ENCODE results near the gene GTF2A1L. TPM values are rescaled to one million over a fixed set of nuclear protein-coding genes. Genes with fewer than 3 reads are reported as not detected.
"Not testable (repeated sequence)": the region's sequence is repeated elsewhere in the genome, so short reads cannot be mapped to it uniquely, and the experiment has no call there.

Gene GTF2A1L
- total RNA-seq, 4 donors from 2014 or later = 0.67 to 4.2 TPM; not detected in 2

- H3K27me3 ChIP-seq = no peaks in the 10 kb centered on the region
- H3K27ac ChIP-seq = no peak overlapping the region
- intact Hi-C loops (cut with DNase I) = loop anchor here (10.0 kb wide), 1 partner anchor 123 kb away; no protein-coding TSS in a partner anchor
- H3K4me1 ChIP-seq = no peaks in the 10 kb centered on the region
- peak; percentile 44 to 52 for DNase-seq
- no peaks in the 10 kb centered on the region for H3K9me3 ChIP-seq
- no peak overlapping the region for H3K4me3 ChIP-seq (replicated peaks in 1 of 3)
- TF ChIP-seq CTCF (IDR thresholded peaks at IDR 0.05) (peak in 4 of 6 experiments; percentile 20 to 45 (median 34)), POLR2A (IDR thresholded peaks at IDR 0.05) (no peak)
- H3K36me3 ChIP-seq = no peaks in the 10 kb centered on the region
- 45 to 52% methylated on average over 7 of the region's 7 CpGs for WGBS, 2 donors
These were observed 16.3 kb upstream of the GTF2A1L start for GRCh38 chr2:48601349-48601748.

- Histone ChIP-seq H3K27ac (no peak overlapping the region), H3K9me3 (no peaks in the 10 kb centered on the region), H3K27me3 (no peaks in the 10 kb centered on the region), H3K4me3 (replicated peaks in 1 of 3) (no peak overlapping the region), H3K4me1 (no peaks in the 10 kb centered on the region), H3K36me3 (no peaks in the 10 kb centered on the region)
- intact Hi-C loops (cut with DNase I) = loop anchor here (10.0 kb wide), 1 partner anchor 119 kb away; no protein-coding TSS in a partner anchor
- TF ChIP-seq CTCF (IDR thresholded peaks at IDR 0.05) (no peak), POLR2A (IDR thresholded peaks at IDR 0.05) (no peak)
- no peak for DNase-seq
- 89 to 93% methylated on average over 5 of the region's 5 CpGs for WGBS, 2 donors
These were observed 12.0 kb upstream of the GTF2A1L start for GRCh38 chr2:48605482-48606175.

- Histone ChIP-seq H3K4me1 (no peaks in the 10 kb centered on the region), H3K4me3 (replicated peaks in 1 of 3) (no peak overlapping the region), H3K27ac (no peak overlapping the region), H3K9me3 (no peaks in the 10 kb centered on the region), H3K36me3 (no peaks in the 10 kb centered on the region), H3K27me3 (no peaks in the 10 kb centered on the region)
- DNase-seq = no peak
- intact Hi-C loops (cut with DNase I) = loop anchor here (10.0 kb wide), 1 partner anchor 117 kb away; no protein-coding TSS in a partner anchor
- WGBS, 2 donors = 68 to 74% methylated on average over 10 of the region's 10 CpGs
- no peak for TF ChIP-seq POLR2A (IDR thresholded peaks at IDR 0.05)
- no peak for TF ChIP-seq CTCF (IDR thresholded peaks at IDR 0.05)
These were observed 10.2 kb upstream of the GTF2A1L start for GRCh38 chr2:48607307-48608014.

GRCh38 chr2:48613211-48613610 lies 4.4 kb upstream of the GTF2A1L start:
- H3K4me1 ChIP-seq = no peaks in the 10 kb centered on the region
- H3K27me3 ChIP-seq = no peaks in the 10 kb centered on the region
- no peak overlapping the region for H3K4me3 ChIP-seq (replicated peaks in 1 of 3)
- H3K36me3 ChIP-seq = no peaks in the 10 kb centered on the region
- DNase-seq = no peak
- TF ChIP-seq POLR2A (IDR thresholded peaks at IDR 0.05) (no peak), CTCF (IDR thresholded peaks at IDR 0.05) (no peak)
- H3K9me3 ChIP-seq = no peaks in the 10 kb centered on the region
- WGBS, 2 donors = 90 to 92% methylated on average over 2 of the region's 2 CpGs
- intact Hi-C loops (cut with DNase I) = no loop called here
- no peak overlapping the region for H3K27ac ChIP-seq

- DNase-seq; H3K27ac ChIP-seq; intact Hi-C loops (cut with DNase I); H3K9me3 ChIP-seq; H3K36me3 ChIP-seq; H3K27me3 ChIP-seq; H3K4me1 ChIP-seq; H3K4me3 ChIP-seq (replicated peaks in 1 of 3): not testable (repeated sequence)
- 96% methylated on average over 5 of the region's 35 CpGs; no CpG with 5 or more reads in 1 of the 2 donors for WGBS, 2 donors
These were observed 3.1 kb upstream of the GTF2A1L start for GRCh38 chr2:48614581-48614980.

Data from thyroid gland (tissue), 4 donors.